H1 (cell line): ENCODE measurements around the gene MYMX. TPM values are rescaled to one million over a fixed set of nuclear protein-coding genes. Genes with fewer than 3 reads are reported as not detected.

ENCODE experiments used
- BCL11A ChIP-seq, 2 experiments: IDR thresholded peaks; one replicate each; pipeline ENCODE4 v1.6.1; 2011; ENCODE audit warnings: low read depth in 2 of 2, low read length in 2 of 2, mild to moderate bottlenecking in 2 of 2
- EZH2 ChIP-seq: fragments of 200-600 bp; sonication (generic); IDR thresholded peaks from 2 replicates; pipeline ENCODE4 v1.7.1; 2012; ENCODE audit warnings: low read depth, mild to moderate bottlenecking, moderate library complexity, low read length, inconsistent platforms; ENCODE audit not compliant: severe bottlenecking
- NRF1 ChIP-seq: IDR thresholded peaks from 2 replicates; pipeline ENCODE4 v1.6.1; 2011; ENCODE audit warnings: mild to moderate bottlenecking, low read depth, low read length, improper control_type of control experiment
- POLR2A ChIP-seq, 2 experiments: IDR thresholded peaks; 1 replicate in 1 of 2; 2 replicates in 1 of 2; pipeline ENCODE4 v1.6.1; 2011; ENCODE audit warnings: low read depth in 2 of 2, low read length in 2 of 2, mild to moderate bottlenecking in 2 of 2; ENCODE audit errors: control extremely low read depth in 1 of 2
- SIN3A ChIP-seq, 2 experiments: IDR thresholded peaks in 1 of 2; conservative IDR thresholded peaks in 1 of 2; 2 replicates each; pipeline ENCODE4 v1.6.1; 2011 to 2012; ENCODE audit warnings: low read length in 2 of 2, improper control_type of control experiment in 1 of 2, low read depth in 1 of 2, mild to moderate bottlenecking in 1 of 2
- SRF ChIP-seq: IDR thresholded peaks from 2 replicates; pipeline ENCODE4 v1.6.1; 2011; ENCODE audit warnings: mild to moderate bottlenecking, low read depth, low read length, moderate library complexity
- TBP ChIP-seq: IDR thresholded peaks from 2 replicates; pipeline ENCODE4 v1.6.1; 2011; ENCODE audit warnings: low read depth, low read length, improper control_type of control experiment
- TEAD4 ChIP-seq: IDR thresholded peaks from 2 replicates; pipeline ENCODE4 v1.6.1; 2012; ENCODE audit warnings: low read depth, low read length, inconsistent platforms, mixed read lengths
- polyA plus RNA-seq, 7 experiments: library from polyadenylated mRNA; depleted of rRNA in 3 of 7; stranded (reverse) in 5 of 7; unstranded in 2 of 7; fragments of >200 nt in 5 of 7; fragments of 200-250 nt in 2 of 7; gene quantifications; 1 replicate in 5 of 7; 2 replicates in 1 of 7; 4 replicates in 1 of 7; pipeline versions ENCODE4 v1.2.1 to v1.2.3, GENCODE V29; 2011 to 2013; ENCODE audit warnings: missing spikeins in 2 of 7, mixed read lengths in 2 of 7
- total RNA-seq: library from RNA; stranded (reverse); fragmentation: NEBNext Ultra II Directional; extraction: Animal tissue kit (Norgen Biotek cat#: 25700); gene quantifications from 2 replicates; pipeline ENCODE4 v1.2.1, GENCODE V29; 2021
- TF ChIP-seq, protein P1 (sequence below): fragments of 300-600 bp; sonication (generic); IDR thresholded peaks from 2 replicates; pipeline ENCODE4 v1.7.1; 2012; ENCODE audit warnings: low read length, moderate library complexity, mild to moderate bottlenecking, inconsistent platforms; ENCODE audit not compliant: insufficient replicate concordance

MYMX gene
- total and polyA plus RNA-seq, 2 of the 8 experiments (the other 6 are each of a cell fraction or from before 2014, with no cell fraction given) = 4.7 to 6.9 TPM

DNA sequence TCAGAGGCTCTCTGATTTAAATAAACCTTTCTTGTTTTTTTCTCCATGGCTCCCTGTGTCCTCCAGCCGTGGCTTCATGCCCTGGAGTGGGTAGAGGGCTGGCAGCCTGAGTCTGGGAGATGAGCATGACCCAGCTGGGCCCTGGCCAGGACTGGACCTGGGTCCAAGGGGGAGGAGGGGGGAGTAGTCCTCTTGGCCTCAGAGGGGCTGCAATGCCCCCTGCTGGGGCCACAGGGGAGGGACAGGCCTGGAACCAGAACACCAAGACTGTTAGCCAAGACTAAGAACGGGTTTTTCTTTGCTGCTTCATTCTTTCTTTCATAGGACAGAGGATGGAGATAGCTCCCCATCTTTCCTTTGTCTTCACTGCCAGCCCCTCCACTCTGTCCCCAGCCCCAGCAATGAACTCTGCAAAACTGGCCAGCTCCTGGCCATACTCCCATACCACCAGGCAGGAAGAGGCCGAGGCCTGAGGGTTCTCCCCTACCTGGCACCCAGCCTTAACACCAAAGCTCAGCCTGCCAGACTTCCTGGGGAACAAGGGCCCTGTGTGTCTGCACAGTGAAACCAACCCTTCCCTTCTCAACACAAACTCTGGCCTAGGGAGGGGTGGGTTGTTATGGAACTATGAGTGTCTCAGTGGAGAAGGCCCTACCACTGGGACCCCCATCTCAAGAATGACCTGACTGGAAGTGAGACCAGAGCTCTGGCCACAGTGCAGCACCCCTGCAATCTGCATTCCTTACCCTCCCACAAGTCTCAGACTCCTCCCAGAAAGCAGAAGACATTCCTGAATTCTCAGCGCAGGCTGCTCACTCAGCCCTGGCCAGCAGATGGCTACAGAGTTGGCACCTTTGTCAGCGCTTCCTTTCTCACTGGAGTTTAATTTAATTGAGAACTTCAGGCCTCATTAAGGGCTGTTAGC lies 17.6 kb downstream of the MYMX start (continued):
- TF ChIP-seq, protein P1, sequence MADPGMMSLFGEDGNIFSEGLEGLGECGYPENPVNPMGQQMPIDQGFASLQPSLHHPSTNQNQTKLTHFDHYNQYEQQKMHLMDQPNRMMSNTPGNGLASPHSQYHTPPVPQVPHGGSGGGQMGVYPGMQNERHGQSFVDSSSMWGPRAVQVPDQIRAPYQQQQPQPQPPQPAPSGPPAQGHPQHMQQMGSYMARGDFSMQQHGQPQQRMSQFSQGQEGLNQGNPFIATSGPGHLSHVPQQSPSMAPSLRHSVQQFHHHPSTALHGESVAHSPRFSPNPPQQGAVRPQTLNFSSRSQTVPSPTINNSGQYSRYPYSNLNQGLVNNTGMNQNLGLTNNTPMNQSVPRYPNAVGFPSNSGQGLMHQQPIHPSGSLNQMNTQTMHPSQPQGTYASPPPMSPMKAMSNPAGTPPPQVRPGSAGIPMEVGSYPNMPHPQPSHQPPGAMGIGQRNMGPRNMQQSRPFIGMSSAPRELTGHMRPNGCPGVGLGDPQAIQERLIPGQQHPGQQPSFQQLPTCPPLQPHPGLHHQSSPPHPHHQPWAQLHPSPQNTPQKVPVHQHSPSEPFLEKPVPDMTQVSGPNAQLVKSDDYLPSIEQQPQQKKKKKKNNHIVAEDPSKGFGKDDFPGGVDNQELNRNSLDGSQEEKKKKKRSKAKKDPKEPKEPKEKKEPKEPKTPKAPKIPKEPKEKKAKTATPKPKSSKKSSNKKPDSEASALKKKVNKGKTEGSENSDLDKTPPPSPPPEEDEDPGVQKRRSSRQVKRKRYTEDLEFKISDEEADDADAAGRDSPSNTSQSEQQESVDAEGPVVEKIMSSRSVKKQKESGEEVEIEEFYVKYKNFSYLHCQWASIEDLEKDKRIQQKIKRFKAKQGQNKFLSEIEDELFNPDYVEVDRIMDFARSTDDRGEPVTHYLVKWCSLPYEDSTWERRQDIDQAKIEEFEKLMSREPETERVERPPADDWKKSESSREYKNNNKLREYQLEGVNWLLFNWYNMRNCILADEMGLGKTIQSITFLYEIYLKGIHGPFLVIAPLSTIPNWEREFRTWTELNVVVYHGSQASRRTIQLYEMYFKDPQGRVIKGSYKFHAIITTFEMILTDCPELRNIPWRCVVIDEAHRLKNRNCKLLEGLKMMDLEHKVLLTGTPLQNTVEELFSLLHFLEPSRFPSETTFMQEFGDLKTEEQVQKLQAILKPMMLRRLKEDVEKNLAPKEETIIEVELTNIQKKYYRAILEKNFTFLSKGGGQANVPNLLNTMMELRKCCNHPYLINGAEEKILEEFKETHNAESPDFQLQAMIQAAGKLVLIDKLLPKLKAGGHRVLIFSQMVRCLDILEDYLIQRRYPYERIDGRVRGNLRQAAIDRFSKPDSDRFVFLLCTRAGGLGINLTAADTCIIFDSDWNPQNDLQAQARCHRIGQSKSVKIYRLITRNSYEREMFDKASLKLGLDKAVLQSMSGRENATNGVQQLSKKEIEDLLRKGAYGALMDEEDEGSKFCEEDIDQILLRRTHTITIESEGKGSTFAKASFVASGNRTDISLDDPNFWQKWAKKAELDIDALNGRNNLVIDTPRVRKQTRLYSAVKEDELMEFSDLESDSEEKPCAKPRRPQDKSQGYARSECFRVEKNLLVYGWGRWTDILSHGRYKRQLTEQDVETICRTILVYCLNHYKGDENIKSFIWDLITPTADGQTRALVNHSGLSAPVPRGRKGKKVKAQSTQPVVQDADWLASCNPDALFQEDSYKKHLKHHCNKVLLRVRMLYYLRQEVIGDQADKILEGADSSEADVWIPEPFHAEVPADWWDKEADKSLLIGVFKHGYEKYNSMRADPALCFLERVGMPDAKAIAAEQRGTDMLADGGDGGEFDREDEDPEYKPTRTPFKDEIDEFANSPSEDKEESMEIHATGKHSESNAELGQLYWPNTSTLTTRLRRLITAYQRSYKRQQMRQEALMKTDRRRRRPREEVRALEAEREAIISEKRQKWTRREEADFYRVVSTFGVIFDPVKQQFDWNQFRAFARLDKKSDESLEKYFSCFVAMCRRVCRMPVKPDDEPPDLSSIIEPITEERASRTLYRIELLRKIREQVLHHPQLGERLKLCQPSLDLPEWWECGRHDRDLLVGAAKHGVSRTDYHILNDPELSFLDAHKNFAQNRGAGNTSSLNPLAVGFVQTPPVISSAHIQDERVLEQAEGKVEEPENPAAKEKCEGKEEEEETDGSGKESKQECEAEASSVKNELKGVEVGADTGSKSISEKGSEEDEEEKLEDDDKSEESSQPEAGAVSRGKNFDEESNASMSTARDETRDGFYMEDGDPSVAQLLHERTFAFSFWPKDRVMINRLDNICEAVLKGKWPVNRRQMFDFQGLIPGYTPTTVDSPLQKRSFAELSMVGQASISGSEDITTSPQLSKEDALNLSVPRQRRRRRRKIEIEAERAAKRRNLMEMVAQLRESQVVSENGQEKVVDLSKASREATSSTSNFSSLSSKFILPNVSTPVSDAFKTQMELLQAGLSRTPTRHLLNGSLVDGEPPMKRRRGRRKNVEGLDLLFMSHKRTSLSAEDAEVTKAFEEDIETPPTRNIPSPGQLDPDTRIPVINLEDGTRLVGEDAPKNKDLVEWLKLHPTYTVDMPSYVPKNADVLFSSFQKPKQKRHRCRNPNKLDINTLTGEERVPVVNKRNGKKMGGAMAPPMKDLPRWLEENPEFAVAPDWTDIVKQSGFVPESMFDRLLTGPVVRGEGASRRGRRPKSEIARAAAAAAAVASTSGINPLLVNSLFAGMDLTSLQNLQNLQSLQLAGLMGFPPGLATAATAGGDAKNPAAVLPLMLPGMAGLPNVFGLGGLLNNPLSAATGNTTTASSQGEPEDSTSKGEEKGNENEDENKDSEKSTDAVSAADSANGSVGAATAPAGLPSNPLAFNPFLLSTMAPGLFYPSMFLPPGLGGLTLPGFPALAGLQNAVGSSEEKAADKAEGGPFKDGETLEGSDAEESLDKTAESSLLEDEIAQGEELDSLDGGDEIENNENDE = no peak
- TF ChIP-seq POLR2A (IDR thresholded peaks at IDR 0.05; ENCODE audit: control extremely low read depth in 1 of 2, low read depth in 2 of 2, low read length in 2 of 2) (0 out of 3 replicates have a peak, but pooled peaks of 1 of the 2 experiments have one; percentile 20), SIN3A (conservative IDR thresholded peaks at IDR 0.05 in 1 of 2, IDR thresholded peaks at IDR 0.05 in 1 of 2; ENCODE audit: low read depth in 1 of 2, low read length in 2 of 2) (0 out of 4 replicates have a peak, but pooled peaks of 1 of the 2 experiments have one; percentile 34), NRF1 (no peak), BCL11A (IDR thresholded peaks at IDR 0.05; ENCODE audit: low read depth in 2 of 2, low read length in 2 of 2) (no peak), TBP (peak; percentile 48; the same call in 1 of the 2 replicates), EZH2 (no peak), TEAD4 (peak; percentile 89), SRF (no peak)
